ENCODE data around the gene TMEM238L. TPM values are rescaled to one million over a fixed set of nuclear protein-coding genes. Genes with fewer than 3 reads are reported as not detected.

Gene TMEM238L
- total and polyA plus RNA-seq, 3 donors from 2014 or later = not detected

- H3K4me3 ChIP-seq = no peak overlapping the region
- intact Hi-C loops (cut with DNase I; ENCODE audit: low total_unique reads) = no loop called here
- H3K27me3 ChIP-seq = no peaks in the 10 kb centered on the region
- no peaks in the 10 kb centered on the region for H3K36me3 ChIP-seq (ENCODE audit: low read depth, missing control alignments)
- TF ChIP-seq CTCF (IDR thresholded peaks at IDR 0.05) (no peak), POLR2A (IDR thresholded peaks at IDR 0.05) (no peak)
- no peak for DNase-seq
- H3K4me1 ChIP-seq = peaks cover 4% of the 10 kb centered on the region
- 71 to 86% methylated on average over 1 of the region's 1 CpG for WGBS, 2 donors
- H3K27ac ChIP-seq = no peak overlapping the region
- no peaks in the 10 kb centered on the region for H3K9me3 ChIP-seq
Measured at GRCh38 chr17:10756185-10756584, 47.7 kb downstream of the TMEM238L start.

GRCh38 chr17:10755592-10756127 is 48.2 kb downstream of the TMEM238L start:
- intact Hi-C loops (cut with DNase I; ENCODE audit: low total_unique reads) = no loop called here
- TF ChIP-seq POLR2A (IDR thresholded peaks at IDR 0.05) = no peak
- TF ChIP-seq CTCF (IDR thresholded peaks at IDR 0.05) = no peak
- 87 to 91% methylated on average over 3 of the region's 3 CpGs for WGBS, 2 donors
- Histone ChIP-seq H3K27ac (no peak overlapping the region), H3K4me3 (no peak overlapping the region), H3K4me1 (peaks cover 4% of the 10 kb centered on the region), H3K27me3 (no peaks in the 10 kb centered on the region), H3K36me3 (ENCODE audit: low read depth, missing control alignments) (no peaks in the 10 kb centered on the region), H3K9me3 (no peaks in the 10 kb centered on the region)
- DNase-seq = no peak

- TF ChIP-seq POLR2A (IDR thresholded peaks at IDR 0.05) (no peak), CTCF (IDR thresholded peaks at IDR 0.05) (no peak)
- WGBS, 2 donors = 50 to 67% methylated on average over 14 of the region's 14 CpGs
- Histone ChIP-seq H3K4me3 (no peak overlapping the region), H3K27ac (no peak overlapping the region), H3K27me3 (no peaks in the 10 kb centered on the region), H3K9me3 (no peaks in the 10 kb centered on the region), H3K36me3 (ENCODE audit: low read depth, missing control alignments) (no peaks in the 10 kb centered on the region), H3K4me1 (peaks cover 4% of the 10 kb centered on the region)
- DNase-seq = no peak
- intact Hi-C loops (cut with DNase I; ENCODE audit: low total_unique reads) = no loop called here
Measured at GRCh38 chr17:10754861-10755591, 48.9 kb downstream of the TMEM238L start.

GRCh38 chr17:10754109-10754508 is 49.8 kb downstream of the TMEM238L start:
- WGBS, 2 donors = 79 to 88% methylated on average over 2 of the region's 2 CpGs
- Histone ChIP-seq H3K27ac (no peak overlapping the region), H3K4me1 (peaks cover 4% of the 10 kb centered on the region), H3K27me3 (no peaks in the 10 kb centered on the region), H3K36me3 (ENCODE audit: low read depth, missing control alignments) (no peaks in the 10 kb centered on the region), H3K9me3 (no peaks in the 10 kb centered on the region), H3K4me3 (no peak overlapping the region)
- peak; percentile 67 for DNase-seq
- TF ChIP-seq POLR2A (IDR thresholded peaks at IDR 0.05) (no peak), CTCF (IDR thresholded peaks at IDR 0.05) (no peak)
- intact Hi-C loops (cut with DNase I; ENCODE audit: low total_unique reads) = no loop called here

GRCh38 chr17:10752696-10753095 is 51.2 kb downstream of the TMEM238L start:
- no peaks in the 10 kb centered on the region for H3K36me3 ChIP-seq (ENCODE audit: low read depth, missing control alignments)
- TF ChIP-seq POLR2A (IDR thresholded peaks at IDR 0.05) (no peak), CTCF (IDR thresholded peaks at IDR 0.05) (no peak)
- 88 to 93% methylated on average over 8 to 10 of the region's 10 CpGs for WGBS, 2 donors
- intact Hi-C loops (cut with DNase I; ENCODE audit: low total_unique reads) = no loop called here
- no peak overlapping the region for H3K4me3 ChIP-seq
- DNase-seq = no peak
- peaks cover 4% of the 10 kb centered on the region for H3K4me1 ChIP-seq
- no peaks in the 10 kb centered on the region for H3K27me3 ChIP-seq
- no peak overlapping the region for H3K27ac ChIP-seq
- no peaks in the 10 kb centered on the region for H3K9me3 ChIP-seq
